ENCODE data around the gene ALKBH2.
A peak's percentile ranks its signal among the peaks of the same experiment; 100 is the strongest.

Gene ALKBH2

DNA sequence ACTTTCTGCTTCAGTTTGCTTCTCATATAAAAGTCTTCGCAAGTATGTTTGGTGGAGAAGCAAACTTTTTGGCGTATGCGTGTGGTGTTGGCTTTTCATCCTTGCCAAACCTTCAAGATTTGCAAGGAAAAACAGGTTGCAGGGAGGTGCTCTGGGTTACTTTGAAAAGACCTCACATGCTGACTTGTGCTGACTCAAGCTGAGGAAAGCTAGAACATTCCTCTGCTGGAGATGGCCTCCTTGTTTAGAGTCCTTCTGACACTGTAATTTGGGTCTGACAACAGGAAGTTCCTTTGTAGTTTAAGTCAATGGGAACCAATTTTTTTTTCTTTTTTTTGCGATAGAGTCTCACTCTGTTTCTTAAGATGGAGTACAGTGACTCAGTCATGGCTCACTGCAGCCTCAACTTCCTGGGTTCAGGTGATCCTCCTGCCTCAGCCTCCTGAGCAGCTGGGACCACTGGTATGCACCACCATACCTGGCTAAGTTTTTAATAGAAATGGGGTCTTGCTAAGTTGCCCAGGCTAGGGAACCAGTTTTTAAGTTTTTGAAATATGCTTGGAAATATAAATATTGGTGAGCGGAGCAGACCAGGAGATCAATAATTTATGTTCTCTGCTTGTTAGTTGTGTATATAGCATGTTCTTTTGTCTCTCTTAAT lies 20.5 kb upstream of the ALKBH2 start:
- no peak for DNase-seq (ENCODE audit: low spot score)

DNA sequence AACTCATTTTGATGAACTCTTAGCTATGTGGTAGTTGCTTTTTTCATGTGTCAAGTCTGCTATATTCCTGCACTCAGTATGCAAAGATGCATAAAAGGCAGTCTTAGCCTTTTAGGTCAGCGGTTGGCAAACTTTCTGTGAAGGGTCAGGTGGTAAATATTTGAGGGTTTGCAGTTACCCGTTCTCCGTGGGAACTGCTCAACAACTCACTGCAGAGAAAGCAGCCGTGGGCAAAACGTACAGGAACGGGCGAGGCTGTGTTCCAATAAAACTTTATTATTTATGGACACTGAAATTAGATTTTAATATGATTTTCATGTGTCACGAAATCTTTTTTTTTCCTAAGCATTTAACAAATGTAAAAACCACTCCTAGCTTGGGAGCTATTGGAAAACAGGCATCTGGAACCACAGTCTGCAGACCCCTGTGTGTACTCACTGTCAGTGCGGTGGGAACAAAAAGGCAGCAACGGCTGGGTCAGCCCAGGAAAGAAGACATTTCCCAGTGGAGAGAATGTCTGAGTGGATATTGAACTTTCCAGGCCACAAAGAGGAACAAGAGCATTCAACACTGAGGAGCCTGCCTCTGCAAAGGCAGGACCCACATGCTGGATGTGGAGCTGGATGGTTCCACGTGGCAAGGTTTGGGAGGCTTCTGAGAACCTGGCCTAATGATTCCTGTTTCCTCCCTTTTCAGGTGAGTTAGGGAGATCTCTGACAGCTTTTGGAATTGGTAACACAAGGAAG lies 19.6 kb upstream of the ALKBH2 start:
- no peak for DNase-seq (ENCODE audit: low spot score)

DNA sequence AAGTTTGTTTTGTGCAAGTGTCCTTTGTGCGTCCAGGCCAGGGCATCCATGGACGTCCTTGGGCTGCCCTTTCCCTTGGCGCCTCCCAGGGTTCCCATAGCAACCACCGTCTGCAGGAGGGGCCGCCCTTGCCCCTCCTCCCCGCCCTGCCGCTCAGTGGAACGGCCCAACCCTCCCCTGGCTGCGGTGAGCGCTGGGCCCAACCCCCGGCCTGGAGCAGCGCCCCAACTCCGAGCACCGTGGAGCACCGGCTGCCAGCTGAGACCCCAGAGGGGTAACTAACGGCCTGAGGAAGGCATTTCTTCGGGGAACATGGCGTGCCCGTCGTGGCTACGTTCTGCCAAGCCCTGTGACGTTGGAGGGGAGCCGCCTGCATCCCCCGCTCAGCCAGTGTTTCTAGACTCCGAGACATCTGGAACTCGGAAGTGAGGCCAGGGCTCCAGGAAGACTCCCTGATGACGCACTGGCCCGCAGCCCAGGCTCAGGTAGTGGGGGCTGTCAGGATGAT lies 17.8 kb upstream of the ALKBH2 start:
- DNase-seq (ENCODE audit: low spot score): peak; percentile 89

DNA sequence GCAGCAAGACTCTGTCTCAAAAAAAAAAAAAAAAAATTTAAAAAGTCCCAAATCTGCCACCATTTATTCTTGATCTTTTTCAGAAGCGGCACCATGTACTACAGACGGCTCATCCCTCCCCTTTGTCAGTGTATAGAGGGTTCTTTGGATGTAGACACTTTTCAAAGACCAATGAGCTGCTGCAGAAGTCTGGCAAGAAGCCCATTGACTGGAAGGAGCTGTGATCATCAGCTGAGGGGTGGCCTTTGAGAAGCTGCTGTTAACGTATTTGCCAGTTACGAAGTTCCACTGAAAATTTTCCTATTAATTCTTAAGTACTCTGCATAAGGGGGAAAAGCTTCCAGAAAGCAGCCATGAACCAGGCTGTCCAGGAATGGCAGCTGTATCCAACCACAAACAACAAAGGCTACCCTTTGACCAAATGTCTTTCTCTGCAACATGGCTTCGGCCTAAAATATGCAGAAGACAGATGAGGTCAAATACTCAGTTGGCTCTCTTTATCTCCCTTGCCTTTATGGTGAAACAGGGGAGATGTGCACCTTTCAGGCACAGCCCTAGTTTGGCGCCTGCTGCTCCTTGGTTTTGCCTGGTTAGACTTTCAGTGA lies 16.6 kb upstream of the ALKBH2 start:
- DNase-seq (ENCODE audit: low spot score): no peak

DNA sequence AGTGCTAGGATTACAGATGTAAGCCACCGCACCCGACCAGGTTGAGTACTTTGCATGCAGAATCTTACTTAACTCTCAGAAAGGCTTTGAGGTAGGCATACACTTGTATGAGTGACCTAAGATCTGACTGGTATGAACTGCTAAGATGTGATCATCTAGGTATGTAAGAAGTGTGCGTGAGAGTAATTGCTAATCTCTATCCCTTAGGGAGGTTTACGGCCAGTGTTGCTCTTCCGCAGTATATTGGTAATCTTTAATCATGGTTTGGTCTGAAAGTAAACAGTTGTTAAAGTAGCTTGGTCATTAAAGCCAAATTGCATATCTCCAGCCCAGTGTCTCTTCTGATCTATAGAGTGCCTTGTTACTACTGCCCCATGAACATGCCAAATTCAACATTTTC lies 11.9 kb upstream of the ALKBH2 start:
- DNase-seq (ENCODE audit: low spot score): no peak

DNA sequence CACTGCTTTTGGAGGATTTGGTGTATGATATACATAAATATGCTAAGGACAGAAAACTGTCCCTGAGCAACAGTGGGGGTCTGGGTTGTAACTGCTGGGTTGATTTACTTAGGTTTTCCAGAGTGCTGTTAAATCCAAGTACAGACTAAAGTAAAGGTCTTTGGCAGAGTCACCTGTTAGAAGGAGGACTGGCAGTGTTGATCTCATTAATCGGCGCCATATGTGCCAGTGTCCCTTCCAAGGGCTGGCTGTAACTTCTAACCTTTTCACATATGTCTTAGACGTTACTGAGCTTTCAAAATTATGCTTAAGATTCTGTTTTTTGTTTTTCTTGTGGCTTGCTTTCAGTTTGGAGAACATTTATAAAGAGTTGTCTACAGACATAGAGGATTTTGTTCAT lies 9.2 kb upstream of the ALKBH2 start:
- no peak for DNase-seq (ENCODE audit: low spot score)

DNA sequence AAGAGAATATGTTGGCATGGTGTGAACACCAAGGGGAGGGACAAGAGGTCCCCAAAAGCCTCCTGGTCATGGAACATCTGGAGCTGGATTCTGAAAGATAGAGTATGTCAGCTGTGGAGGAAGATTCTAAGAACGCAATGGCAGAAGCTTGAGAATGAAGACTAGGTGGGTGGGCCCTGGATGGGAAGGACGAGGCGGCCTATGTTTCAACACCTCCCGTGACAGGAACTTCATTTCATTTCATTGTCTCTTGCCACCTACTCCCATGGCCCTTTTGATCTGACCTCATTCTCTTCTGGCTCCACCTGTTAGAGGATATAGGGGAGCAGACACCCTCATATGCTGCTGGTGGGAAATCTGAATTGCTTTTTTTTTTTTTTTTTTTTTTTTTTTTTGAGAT lies 7.5 kb upstream of the ALKBH2 start:
- no peak for DNase-seq (ENCODE audit: low spot score)

DNA sequence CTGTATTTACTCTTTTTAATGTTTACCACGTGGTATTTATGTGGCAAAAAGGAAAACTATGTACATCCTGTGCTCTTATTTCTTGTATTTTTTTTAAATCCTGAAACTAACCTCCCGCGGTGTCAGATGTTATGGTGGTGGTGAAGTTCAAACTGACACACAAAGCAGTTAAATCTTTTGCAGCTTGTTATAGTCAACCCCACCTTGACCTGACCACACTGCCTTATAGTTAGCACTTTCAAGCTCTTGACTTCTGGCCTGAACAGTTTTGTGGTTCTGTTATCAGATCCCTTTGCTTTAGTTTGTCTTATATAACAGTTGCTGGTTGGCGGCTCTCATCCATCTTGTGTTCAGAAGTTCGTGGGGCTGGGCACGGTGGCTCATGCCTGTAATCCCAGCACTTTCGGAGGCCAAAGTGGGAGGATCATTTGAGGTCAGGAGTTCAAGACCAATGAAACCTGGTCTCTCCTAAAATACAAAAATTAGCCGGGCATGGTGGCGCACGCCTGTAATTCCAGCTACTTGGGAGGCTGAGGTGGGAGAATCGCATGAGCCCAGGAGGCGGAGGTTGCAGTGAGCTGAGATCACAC lies 6.3 kb upstream of the ALKBH2 start:
- DNase-seq (ENCODE audit: low spot score): no peak

DNA sequence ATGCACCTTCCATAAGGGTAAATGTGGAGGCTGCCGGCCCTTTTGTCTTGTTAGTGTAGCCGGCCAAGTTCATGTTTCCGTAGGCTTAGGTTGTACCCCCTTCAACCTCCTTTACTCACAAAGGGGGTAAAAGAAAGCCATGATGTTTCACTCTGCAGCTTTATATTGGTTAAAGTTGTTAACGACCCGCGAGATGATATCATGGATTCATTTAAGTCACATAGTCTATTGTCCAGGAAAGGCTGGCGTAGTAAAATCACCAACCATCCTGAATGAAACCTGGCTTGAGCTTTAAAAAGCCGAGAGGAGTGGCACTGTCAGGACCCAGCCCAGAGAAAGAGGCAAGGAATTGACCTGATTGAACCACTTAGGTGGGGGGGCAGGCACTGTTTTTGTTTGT lies 5.4 kb upstream of the ALKBH2 start:
- DNase-seq (ENCODE audit: low spot score): no peak

DNA sequence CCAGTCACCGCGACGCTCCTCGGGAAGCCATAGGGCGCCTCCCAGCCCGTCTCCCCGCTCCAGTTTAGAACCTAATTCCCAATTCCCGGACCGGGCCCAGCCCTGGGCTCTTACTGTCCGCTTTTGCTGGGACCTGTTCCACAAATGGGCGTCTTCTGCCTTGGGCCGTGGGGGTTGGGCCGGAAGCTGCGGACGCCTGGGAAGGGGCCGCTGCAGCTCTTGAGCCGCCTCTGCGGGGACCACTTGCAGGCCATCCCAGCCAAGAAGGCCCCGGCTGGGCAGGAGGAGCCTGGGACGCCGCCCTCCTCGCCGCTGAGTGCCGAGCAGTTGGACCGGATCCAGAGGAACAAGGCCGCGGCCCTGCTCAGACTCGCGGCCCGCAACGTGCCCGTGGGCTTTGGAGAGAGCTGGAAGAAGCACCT lies 4.9 kb upstream of the ALKBH2 start:
- peak; percentile 77 for DNase-seq (ENCODE audit: low spot score)

DNA sequence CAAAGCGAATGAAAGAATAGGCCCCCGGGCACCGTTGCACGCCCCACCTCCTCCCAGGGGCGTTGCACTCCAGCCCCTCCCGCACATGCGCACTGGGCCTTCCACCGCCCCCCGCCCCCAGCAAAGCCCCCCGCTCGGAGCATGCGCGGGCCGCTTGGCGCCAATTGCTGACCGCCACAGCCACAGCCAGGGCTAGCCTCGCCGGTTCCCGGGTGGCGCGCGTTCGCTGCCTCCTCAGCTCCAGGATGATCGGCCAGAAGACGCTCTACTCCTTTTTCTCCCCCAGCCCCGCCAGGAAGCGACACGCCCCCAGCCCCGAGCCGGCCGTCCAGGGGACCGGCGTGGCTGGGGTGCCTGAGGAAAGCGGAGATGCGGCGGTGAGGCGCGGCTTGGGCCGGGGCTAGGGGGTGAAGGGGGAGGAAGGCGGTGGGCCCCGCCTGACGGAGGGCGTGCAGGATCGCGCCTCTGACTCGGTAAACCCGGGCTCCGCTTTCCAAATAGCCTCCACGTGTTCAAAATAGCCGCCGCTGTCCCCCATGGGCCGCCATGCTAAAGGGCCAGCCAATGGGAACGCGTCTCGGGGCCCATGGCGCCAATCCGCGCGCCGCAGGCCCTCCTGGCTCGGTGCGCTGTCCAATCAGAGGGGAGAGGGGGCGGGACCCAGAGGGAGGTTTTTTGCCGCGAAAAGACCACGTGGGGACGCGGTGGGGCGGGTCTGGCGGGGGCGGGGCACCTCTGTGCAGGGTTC lies 4.3 kb upstream of the ALKBH2 start, which contains the start of gene UNG:
TSS of gene UNG (plus strand) at position 163 of the 748 bp plus-strand sequence. CDS start at position 246, 83 bp downstream.
- DNase-seq (ENCODE audit: low spot score): peak; percentile 97

DNA sequence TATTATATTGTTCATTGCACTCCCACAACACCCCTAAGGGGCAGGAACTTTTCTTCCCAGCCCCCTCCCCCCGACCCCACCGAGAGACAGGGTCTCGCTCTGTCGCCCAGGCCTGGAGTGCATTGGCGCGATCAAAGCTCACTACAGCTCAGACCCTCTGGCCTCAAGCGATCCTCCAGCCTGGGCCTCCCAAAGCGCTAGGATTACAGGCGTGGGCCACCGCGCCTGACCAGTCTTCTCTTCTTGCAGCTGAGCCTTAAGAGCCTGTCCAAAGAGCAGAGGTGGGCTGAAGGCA lies 3.8 kb upstream of the ALKBH2 start:
- no peak for DNase-seq (ENCODE audit: low spot score)

DNA sequence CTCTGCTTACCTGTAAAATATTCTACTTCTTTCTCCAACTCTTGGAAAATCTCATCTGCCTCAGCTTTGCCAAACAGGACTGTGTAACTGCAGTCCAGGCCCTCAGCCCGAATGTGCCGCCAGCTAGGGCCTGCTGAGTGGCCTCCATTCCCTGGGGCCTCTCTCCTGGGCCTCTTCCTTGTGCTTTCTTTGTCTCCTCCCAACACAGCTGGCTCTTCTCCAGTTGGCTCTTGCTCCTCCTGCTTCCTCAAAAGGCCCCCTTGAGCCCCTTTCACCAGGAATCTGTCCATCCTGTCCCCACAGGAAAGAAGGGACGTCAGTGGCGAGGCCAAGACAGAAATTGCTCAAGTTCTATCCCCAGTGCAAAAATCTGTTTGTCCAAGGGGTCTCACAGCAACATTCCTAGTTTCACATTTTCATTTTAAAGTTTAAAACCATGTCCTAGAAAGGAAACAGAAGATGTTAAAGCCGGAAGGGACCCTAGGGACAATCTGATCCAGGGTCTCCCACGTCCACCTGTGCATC lies 713 bp downstream of the ALKBH2 start:
- DNase-seq (ENCODE audit: low spot score): no peak

DNA sequence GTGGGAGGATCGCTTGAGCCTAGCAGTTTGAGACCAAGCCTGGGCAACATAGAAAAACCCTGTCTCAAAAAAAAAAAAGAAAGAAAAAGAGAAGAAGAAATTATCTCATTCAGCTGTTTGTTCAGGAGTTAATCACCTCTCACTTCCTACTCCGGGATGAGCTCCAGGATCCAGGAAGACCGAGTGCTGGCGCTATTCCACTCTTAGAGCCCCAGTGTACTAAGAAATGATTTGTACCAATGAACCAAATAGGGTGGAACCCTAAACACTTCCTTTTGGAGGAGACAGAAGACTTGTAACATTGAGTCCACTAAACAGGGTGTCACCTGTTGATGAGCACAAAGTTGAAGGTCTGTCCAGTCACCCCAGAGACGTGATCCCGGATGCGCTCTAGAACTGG lies 3.6 kb downstream of the ALKBH2 start:
- no peak for DNase-seq (ENCODE audit: low spot score)

DNA sequence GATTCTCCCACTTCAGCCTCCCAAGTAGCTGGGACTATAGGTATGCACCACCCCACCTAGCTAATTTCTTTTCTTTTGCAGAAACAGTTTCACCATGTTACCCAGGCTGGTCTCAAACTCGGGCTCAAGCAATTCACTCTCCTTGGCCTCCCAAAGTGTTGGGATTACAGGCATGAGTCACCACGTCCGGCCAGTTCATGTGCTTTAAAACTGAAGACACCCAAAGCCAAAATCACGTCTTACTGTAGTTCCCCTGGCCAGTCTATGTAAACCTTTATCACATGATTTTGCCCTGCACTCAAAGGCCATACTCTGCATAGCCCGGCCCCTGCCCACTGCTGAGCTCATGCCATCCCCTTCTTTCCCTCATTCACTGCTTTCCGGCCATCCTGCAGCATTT lies 4.5 kb downstream of the ALKBH2 start:
- DNase-seq (ENCODE audit: low spot score): no peak

DNA sequence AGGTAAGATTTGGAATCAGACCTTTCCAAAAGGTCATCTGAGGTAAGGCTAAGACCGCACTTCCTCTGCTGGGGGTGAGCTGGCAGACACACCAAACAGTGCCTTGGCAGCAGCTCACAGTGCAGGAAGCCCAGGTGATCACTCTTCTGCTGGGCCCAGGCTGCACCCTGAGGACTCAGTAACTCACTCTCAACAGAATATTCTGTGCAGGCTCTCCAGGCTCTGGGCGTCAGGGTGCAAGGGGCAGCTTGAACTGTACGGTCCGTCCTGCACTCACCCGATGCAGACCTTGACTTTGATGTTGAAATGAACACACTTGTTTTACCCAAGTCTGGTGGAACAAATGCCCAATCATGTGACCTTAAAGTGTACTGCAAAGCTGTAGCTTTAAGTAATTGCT lies 6.0 kb downstream of the ALKBH2 start:
- DNase-seq (ENCODE audit: low spot score): no peak

DNA sequence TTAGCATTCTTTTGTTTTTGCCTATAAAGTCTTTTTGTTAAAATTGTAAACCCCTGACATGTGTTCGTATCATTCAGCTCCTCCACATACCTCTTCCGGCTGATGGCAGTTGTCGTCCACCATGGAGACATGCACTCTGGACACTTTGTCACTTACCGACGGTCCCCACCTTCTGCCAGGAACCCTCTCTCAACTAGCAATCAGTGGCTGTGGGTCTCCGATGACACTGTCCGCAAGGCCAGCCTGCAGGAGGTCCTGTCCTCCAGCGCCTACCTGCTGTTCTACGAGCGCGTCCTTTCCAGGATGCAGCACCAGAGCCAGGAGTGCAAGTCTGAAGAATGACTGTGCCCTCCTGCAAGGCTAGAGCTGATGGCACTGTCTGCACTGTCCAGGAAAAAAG lies 7.7 kb downstream of the ALKBH2 start:
- DNase-seq (ENCODE audit: low spot score): no peak

DNA sequence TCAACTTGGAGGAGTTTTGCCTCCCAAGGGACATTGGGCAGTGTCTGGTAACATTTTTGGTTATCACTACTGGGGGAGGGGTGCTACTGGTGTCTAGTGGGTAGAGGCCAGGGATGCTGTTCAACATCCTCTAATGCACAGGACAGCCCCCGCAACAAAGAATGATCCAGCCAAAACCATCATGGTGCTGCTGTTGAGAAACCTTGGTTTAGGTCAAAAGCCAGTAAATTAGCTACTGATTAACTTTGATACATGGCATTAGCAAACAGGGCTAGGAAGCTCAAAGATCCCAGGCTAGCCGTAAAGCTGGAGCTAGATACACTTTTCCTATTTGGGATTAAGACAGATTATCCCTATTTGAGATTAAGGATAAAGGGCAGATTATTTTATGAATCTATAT lies 8.8 kb downstream of the ALKBH2 start:
- DNase-seq (ENCODE audit: low spot score): no peak

DNA sequence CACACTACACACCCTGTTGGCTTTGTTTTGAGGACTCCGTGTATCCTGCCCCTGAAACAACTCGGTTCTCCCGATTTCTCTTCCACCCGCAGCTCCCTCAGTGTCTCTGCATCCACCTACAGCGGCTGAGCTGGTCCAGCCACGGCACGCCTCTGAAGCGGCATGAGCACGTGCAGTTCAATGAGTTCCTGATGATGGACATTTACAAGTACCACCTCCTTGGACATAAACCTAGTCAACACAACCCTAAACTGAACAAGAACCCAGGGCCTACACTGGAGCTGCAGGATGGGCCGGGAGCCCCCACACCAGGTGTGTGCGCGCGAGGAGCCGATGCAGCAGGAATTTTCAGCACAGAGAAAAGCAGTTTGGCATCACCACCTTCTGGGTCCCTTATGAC lies 10.5 kb downstream of the ALKBH2 start:
- no peak for DNase-seq (ENCODE audit: low spot score)

DNA sequence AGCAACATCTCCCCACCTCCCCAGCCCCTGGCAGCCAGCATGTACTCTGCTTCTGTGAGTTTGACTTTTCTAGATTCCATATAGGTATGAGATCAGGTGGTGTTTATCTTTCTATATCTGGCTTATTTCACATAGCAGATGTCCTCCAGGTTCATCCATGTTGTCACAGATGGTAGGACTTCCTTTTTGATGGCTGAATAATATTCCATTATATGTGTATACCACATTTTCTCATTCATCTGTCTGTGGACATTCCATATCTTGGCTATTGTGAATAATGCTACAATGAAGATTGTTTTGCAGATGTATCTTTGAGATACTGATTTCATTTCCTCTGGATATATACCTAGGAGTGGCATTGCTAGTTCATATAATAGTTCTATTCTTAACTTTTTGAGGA lies 18.4 kb downstream of the ALKBH2 start:
- DNase-seq (ENCODE audit: low spot score): no peak

DNA sequence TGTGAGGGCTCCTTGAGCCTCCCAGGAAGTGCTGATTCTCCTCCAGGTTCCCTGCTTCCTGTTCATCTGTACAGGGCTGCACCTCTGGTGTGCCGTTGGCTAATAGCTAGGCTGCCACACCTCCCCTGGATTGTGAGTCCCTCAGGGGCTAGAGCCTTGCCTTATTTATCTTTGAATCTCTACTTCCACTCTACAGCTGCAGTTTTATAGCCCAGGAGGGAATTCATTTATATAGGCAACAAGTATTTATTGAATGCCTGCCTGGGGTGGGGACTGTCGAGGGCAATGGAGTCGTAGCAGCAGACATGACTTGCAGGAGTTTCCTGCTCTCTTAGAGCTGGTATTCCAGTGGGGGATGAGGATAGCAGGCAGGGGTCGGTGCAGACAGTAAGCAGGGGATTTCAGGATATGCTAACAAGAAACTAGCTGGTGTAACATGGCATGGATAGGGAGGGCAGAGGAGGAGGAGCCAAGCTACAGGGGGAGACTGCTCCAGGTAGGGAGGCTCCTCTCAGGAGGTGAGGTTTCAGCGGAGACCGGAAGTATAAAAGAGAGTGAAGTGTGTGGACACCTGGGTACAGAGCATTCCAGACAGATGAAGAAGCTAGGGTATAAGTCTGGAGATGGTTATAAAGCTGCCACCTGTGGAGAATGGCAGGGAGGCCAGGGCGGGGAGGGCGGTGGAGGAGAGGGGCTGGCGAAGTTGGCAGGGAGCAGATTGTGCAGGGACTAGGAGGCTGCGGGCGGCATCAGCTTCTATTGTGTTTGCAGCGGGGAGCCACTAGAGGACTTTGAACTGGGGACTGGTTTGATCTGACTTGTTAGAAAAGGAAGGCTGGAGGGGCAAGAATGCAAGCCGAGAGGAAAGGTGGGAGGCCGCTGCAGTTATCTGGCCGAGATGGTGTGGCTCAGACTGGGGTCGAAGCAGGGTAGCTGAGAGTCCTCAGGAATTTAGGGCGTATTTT lies 23.7 kb downstream of the ALKBH2 start:
- peak; percentile 68 for DNase-seq (ENCODE audit: low spot score)

Data from iPS-NIHi11 (cell line).